ENCODE measurements around the gene SMIM10L2A. TPM values are rescaled to one million over a fixed set of nuclear protein-coding genes. Genes with fewer than 3 reads are reported as not detected.

Gene SMIM10L2A
- total RNA-seq, 1 experiment from 2014 or later, result 18.3 TPM

GRCh38 chrX:135453381-135453780 is 31.6 kb downstream of the SMIM10L2A start:
- Histone ChIP-seq H3K4ac (ENCODE audit: low read depth, low read length) (no peak overlapping the region), H3K4me1 (ENCODE audit: insufficient read depth, low read length) (no peaks in the 10 kb centered on the region; the same call in 1 of the 2 replicates), H2BK120ac (ENCODE audit: low read depth, low read length, poor library complexity, severe bottlenecking) (no peak overlapping the region), H3K4me2 (ENCODE audit: insufficient read depth, insufficient read length, low read length) (no peak overlapping the region), H3K14ac (ENCODE audit: insufficient read depth, low read length) (no peak overlapping the region), H2BK5ac (ENCODE audit: insufficient read length, low read length) (no peak overlapping the region), H3K79me2 (ENCODE audit: insufficient read depth, low read length) (no peaks in the 10 kb centered on the region), H3K23ac (ENCODE audit: insufficient read length, low read depth, low read length) (no peak overlapping the region), H4K8ac (replicated peaks; ENCODE audit: insufficient read length, low read depth, low read length) (no peak overlapping the region), H2BK15ac (ENCODE audit: low read depth, low read length) (no peak overlapping the region), H3K27me3 (ENCODE audit: insufficient read depth, low read length) (no peaks in the 10 kb centered on the region), H3K56ac (ENCODE audit: insufficient read length, low read depth, low read length) (no peak overlapping the region), H3K79me1 (ENCODE audit: insufficient read depth, low read depth, low read length, poor library complexity, severe bottlenecking) (no peaks in the 10 kb centered on the region), H4K20me1 (ENCODE audit: control insufficient read depth, insufficient read depth, insufficient read length) (no peaks in the 10 kb centered on the region), H3K23me2 (ENCODE audit: insufficient read length, low read depth, low read length, poor library complexity, severe bottlenecking) (no peaks in the 10 kb centered on the region), H4K91ac (ENCODE audit: insufficient read length, low read depth, low read length) (no peak overlapping the region), H2BK20ac (ENCODE audit: low read depth, low read length, poor library complexity, severe bottlenecking) (no peak overlapping the region), H2AK5ac (ENCODE audit: insufficient read length, low read length) (no peak overlapping the region), H3T11ph (ENCODE audit: low read length) (no peak overlapping the region), H3K18ac (ENCODE audit: insufficient read length, low read depth, low read length) (no peak overlapping the region), H2BK12ac (ENCODE audit: insufficient read length, low read depth, low read length) (no peak overlapping the region), H2AFZ (ENCODE audit: low read length) (no peak overlapping the region), H4K5ac (ENCODE audit: insufficient read length, low read depth, low read length) (no peak overlapping the region), H3K27ac (ENCODE audit: insufficient read length, low read depth, low read length) (no peak overlapping the region), H3K9ac (ENCODE audit: extremely low read depth, insufficient read length, low read length) (no peak overlapping the region), H3K9me3 (ENCODE audit: control insufficient read depth, low read depth, low read length) (peaks cover 64% of the 10 kb centered on the region)
- Mint-ChIP-seq H3K4me1 (peaks cover 21 to 26% of the 10 kb centered on the region in 2 experiments), H3K9me3 (peaks cover 83% of the 10 kb centered on the region in 2 experiments), H3K27ac (no peak overlapping the region), H3K27me3 (ENCODE audit: low read depth) (peaks cover 1% of the 10 kb centered on the region; the same call in 1 of the 2 replicates), H3K36me3 (ENCODE audit: insufficient read depth in 1 of 3, low read depth in 3 of 3) (peaks cover 6 to 14% (median 11%) of the 10 kb centered on the region in 3 experiments), H3K4me3 (no peak overlapping the region)
- no CpG with 5 or more reads among the region's 3 CpGs for WGBS (ENCODE audit: extremely low coverage, insufficient read length, low lambda C conversion rate)
- TF ChIP-seq, protein P1, sequence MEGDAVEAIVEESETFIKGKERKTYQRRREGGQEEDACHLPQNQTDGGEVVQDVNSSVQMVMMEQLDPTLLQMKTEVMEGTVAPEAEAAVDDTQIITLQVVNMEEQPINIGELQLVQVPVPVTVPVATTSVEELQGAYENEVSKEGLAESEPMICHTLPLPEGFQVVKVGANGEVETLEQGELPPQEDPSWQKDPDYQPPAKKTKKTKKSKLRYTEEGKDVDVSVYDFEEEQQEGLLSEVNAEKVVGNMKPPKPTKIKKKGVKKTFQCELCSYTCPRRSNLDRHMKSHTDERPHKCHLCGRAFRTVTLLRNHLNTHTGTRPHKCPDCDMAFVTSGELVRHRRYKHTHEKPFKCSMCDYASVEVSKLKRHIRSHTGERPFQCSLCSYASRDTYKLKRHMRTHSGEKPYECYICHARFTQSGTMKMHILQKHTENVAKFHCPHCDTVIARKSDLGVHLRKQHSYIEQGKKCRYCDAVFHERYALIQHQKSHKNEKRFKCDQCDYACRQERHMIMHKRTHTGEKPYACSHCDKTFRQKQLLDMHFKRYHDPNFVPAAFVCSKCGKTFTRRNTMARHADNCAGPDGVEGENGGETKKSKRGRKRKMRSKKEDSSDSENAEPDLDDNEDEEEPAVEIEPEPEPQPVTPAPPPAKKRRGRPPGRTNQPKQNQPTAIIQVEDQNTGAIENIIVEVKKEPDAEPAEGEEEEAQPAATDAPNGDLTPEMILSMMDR (conservative IDR thresholded peaks at IDR 0.05), result peak; percentile 51
- DNase-seq, result peak; percentile 67
